ENCODE data around the gene PCK1. TPM values are rescaled to one million over a fixed set of nuclear protein-coding genes. Genes with fewer than 3 reads are reported as not detected.

Gene PCK1
- total RNA-seq, 4 donors from 2014 or later: 395 to 794 (median 739) TPM

DNA sequence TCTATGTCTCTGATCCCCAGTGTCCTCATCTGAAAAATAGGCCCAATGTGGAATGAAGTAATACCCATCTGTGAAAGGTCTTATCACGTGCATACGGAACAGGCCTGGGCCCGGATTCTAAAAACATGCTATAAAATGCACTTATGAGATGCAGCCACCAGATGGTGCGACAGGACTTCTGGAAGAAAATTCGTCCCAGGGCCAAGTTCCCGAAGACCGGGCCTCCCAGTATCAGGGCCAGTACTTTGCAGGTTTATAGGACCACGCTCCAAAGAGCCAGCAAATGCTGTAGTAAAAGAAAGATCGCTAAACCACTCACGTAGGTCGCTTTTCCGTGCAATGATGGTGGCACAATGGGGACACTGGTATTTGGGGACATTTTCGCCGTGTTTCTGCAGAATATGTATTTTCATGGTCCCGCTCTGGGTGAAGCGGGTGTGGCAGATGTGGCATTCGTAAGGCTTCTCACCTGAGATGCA, 46.6 kb upstream of the PCK1 start:
- in situ Hi-C loops (cut with MboI; ENCODE audit: low pct_ligation_motif_present in 1 of 4, low pct_unique_long_range_greater_than_20kb in 1 of 4, low sequenced_read_pairs in 3 of 4): loop anchor here (5.0 to 25.0 kb wide), 4 partner anchors 78 to 700 kb away; no protein-coding TSS in a partner anchor

GRCh38 chr20:57517904-57518303, 43.0 kb upstream of the PCK1 start:
- H3K27me3 ChIP-seq: no peaks in the 10 kb centered on the region
- intact Hi-C loops (cut with DNase I; ENCODE audit: low total_unique reads): no loop called here
- no peak overlapping the region for H3K27ac ChIP-seq
- no peaks in the 10 kb centered on the region for H3K36me3 ChIP-seq
- H3K9me3 ChIP-seq: no peaks in the 10 kb centered on the region
- H3K4me3 ChIP-seq: no peak overlapping the region
- DNase-seq: no peak
- 84 to 90% methylated on average over 5 of the region's 5 CpGs for WGBS, 2 donors (ENCODE audit: low coverage in 1 of 2)
- H3K4me1 ChIP-seq: peaks cover 0 to 22% (median 3%) of the 10 kb centered on the region in 4 donors
- TF ChIP-seq POLR2A (IDR thresholded peaks at IDR 0.05) (no peak), EP300 (IDR thresholded peaks at IDR 0.05; ENCODE audit: low read depth) (no peak), CTCF (IDR thresholded peaks at IDR 0.05) (no peak), POLR2AphosphoS5 (IDR thresholded peaks at IDR 0.05) (no peak)
- in situ Hi-C loops (cut with MboI; ENCODE audit: low pct_ligation_motif_present in 1 of 4, low pct_unique_long_range_greater_than_20kb in 1 of 4, low sequenced_read_pairs in 3 of 4): loop anchor here (5.0 to 25.0 kb wide), 4 partner anchors 74 to 697 kb away; no protein-coding TSS in a partner anchor

More for the DNA sequence above, 46.6 kb upstream of the PCK1 start:
- H3K27me3 ChIP-seq: no peaks in the 10 kb centered on the region
- H3K4me1 ChIP-seq: peaks cover 0 to 17% (median 0%) of the 10 kb centered on the region in 4 donors
- H3K27ac ChIP-seq: no peak overlapping the region
- H3K9me3 ChIP-seq: no peaks in the 10 kb centered on the region
- no peaks in the 10 kb centered on the region for H3K36me3 ChIP-seq
- TF ChIP-seq EP300 (IDR thresholded peaks at IDR 0.05; ENCODE audit: low read depth) (no peak), POLR2A (IDR thresholded peaks at IDR 0.05) (no peak), POLR2AphosphoS5 (IDR thresholded peaks at IDR 0.05) (peak in 1 of 3 donors; percentile 34), CTCF (IDR thresholded peaks at IDR 0.05) (peak; percentile 73 to 95 (median 75))
- peak; percentile 79 for DNase-seq
- intact Hi-C loops (cut with DNase I; ENCODE audit: low total_unique reads): loop anchor here (2.0 kb wide), 1 partner anchor 80 kb away; no protein-coding TSS in a partner anchor
- no peak overlapping the region for H3K4me3 ChIP-seq
- WGBS, 2 donors (ENCODE audit: low coverage in 1 of 2): 39% methylated on average over 17 of the region's 17 CpGs; no CpG with 5 or more reads in 1 of the 2 donors

DNA sequence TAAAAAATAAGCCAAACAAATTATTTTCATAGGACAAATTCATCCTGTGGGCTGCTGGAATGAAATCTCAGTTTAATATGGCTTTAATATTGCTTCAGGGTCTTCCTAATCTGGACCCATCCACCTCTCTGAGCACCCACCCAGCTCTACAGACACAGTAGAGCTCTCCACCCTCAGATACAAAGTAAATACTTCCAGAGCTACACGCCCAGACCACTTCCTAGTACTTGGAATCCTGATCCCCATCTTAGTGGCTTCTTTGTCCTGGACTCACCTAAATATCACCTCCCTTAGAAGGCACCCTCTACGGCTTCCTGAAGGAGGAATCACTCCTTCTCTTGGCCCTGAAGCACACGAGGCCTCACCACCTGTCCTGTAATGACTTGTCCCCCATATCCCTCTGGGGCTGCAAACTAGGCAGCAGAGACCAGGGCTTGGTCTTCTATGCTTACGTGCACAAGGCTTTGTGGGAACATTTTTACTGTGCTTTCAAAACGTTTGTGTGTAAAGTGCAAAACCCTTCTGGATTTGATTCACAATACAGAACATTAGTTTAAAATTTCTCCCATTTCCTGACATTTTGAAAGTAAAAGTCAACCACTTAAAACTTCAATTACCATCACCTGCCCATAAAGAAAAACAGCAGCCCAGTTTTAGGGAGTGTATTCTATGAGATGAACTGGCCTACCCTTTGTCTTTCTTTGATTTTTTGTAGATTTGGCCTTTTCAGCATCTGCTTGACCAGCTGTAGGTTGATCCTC, 38.4 kb upstream of the PCK1 start:
- in situ Hi-C loops (cut with MboI; ENCODE audit: low pct_ligation_motif_present in 1 of 4, low pct_unique_long_range_greater_than_20kb in 1 of 4, low sequenced_read_pairs in 3 of 4): loop anchor here in 1 of 4 donors (25.0 kb wide), 1 partner anchor 690 kb away; no protein-coding TSS in a partner anchor
- no peak for TF ChIP-seq CTCF (IDR thresholded peaks at IDR 0.05)
- TF ChIP-seq EP300 (IDR thresholded peaks at IDR 0.05; ENCODE audit: low read depth): no peak
- no peak for TF ChIP-seq POLR2A (IDR thresholded peaks at IDR 0.05)
- no peak for TF ChIP-seq POLR2AphosphoS5 (IDR thresholded peaks at IDR 0.05)
- no peaks in the 10 kb centered on the region for H3K9me3 ChIP-seq
- H3K4me1 ChIP-seq: peaks cover 0 to 16% (median 3%) of the 10 kb centered on the region in 4 donors
- no peaks in the 10 kb centered on the region for H3K36me3 ChIP-seq
- DNase-seq: no peak
- peak overlapping the region in 1 of 4 donors; percentile 5 for H3K27ac ChIP-seq
- H3K4me3 ChIP-seq: no peak overlapping the region
- intact Hi-C loops (cut with DNase I; ENCODE audit: low total_unique reads): no loop called here
- H3K27me3 ChIP-seq: no peaks in the 10 kb centered on the region
- 36 to 41% methylated on average over 5 of the region's 5 CpGs for WGBS, 2 donors (ENCODE audit: low coverage in 1 of 2)

GRCh38 chr20:57523782-57524181, 37.1 kb upstream of the PCK1 start:
- intact Hi-C loops (cut with DNase I; ENCODE audit: low total_unique reads) (no loop called here), in situ Hi-C loops (cut with MboI; ENCODE audit: low pct_ligation_motif_present in 1 of 4, low pct_unique_long_range_greater_than_20kb in 1 of 4, low sequenced_read_pairs in 3 of 4) (loop anchor here in 1 of 4 donors (25.0 kb wide), 1 partner anchor 689 kb away; no protein-coding TSS in a partner anchor)
- Histone ChIP-seq H3K4me1 (peaks cover 0 to 19% (median 3%) of the 10 kb centered on the region in 4 donors), H3K27me3 (no peaks in the 10 kb centered on the region), H3K27ac (no peak overlapping the region), H3K9me3 (no peaks in the 10 kb centered on the region), H3K36me3 (no peaks in the 10 kb centered on the region), H3K4me3 (no peak overlapping the region)
- no peak for DNase-seq
- TF ChIP-seq POLR2AphosphoS5 (IDR thresholded peaks at IDR 0.05) (no peak), CTCF (IDR thresholded peaks at IDR 0.05) (no peak), EP300 (IDR thresholded peaks at IDR 0.05; ENCODE audit: low read depth) (no peak), POLR2A (IDR thresholded peaks at IDR 0.05) (no peak)
- WGBS, 2 donors (ENCODE audit: low coverage in 1 of 2): 92 to 100% methylated on average over 2 to 11 of the region's 11 CpGs
